Neuronal stem cell (in vitro differentiated cells): ENCODE data around the gene MED25.
A peak's percentile ranks its signal among the peaks of the same experiment; 100 is the strongest.

Source experiments
- DNase-seq: peaks from one replicate; pipeline ENCODE4 v3.0.0-alpha.2; 2013; ENCODE audit warnings: low spot score
- H2AFZ ChIP-seq: one replicate; pipeline ENCODE4 v1.6.1; 2013; ENCODE audit warnings: mild to moderate bottlenecking, low read length, inconsistent platforms
- H2AK5ac ChIP-seq: 2 replicates; pipeline ENCODE4 v1.6.1; 2013; ENCODE audit warnings: low read depth, mild to moderate bottlenecking, inconsistent platforms, low read length, moderate library complexity, mixed read lengths
- H2BK120ac ChIP-seq: 2 replicates; pipeline ENCODE4 v1.6.1; 2013; ENCODE audit warnings: low read depth, mild to moderate bottlenecking, inconsistent platforms, low read length, moderate library complexity, mixed read lengths
- H2BK12ac ChIP-seq: one replicate; pipeline ENCODE4 v1.6.1; 2013; ENCODE audit warnings: low read length, inconsistent platforms
- H2BK15ac ChIP-seq: 2 replicates; pipeline ENCODE4 v1.6.1; 2013; ENCODE audit warnings: mild to moderate bottlenecking, low read length, inconsistent platforms, mixed read lengths
- H2BK5ac ChIP-seq: one replicate; pipeline ENCODE4 v1.6.1; 2013; ENCODE audit warnings: inconsistent platforms, mild to moderate bottlenecking, low read length, moderate library complexity
- H3K14ac ChIP-seq: one replicate; pipeline ENCODE4 v1.6.1; 2013; ENCODE audit warnings: low read length, inconsistent platforms
- H3K18ac ChIP-seq: 2 replicates; pipeline ENCODE4 v1.6.1; 2013; ENCODE audit warnings: low read length, inconsistent platforms
- H3K23ac ChIP-seq: 2 replicates; pipeline ENCODE4 v1.6.1; 2013; ENCODE audit warnings: low read depth, mild to moderate bottlenecking, mixed read lengths, low read length, inconsistent platforms; ENCODE audit not compliant: poor library complexity
- H3K27ac ChIP-seq: replicated peaks from 3 replicates; pipeline ENCODE4 v1.5.1; 2013; ENCODE audit warnings: low read length, inconsistent platforms
- H3K27me3 ChIP-seq, 3 experiments: 2 replicates each; pipeline ENCODE4 v1.6.1; 2013; ENCODE audit warnings: low read length in 3 of 3, mild to moderate bottlenecking in 2 of 3, inconsistent platforms in 1 of 3, low read depth in 1 of 3, mixed read lengths in 1 of 3, moderate library complexity in 1 of 3; ENCODE audit not compliant: control insufficient read depth in 3 of 3, insufficient read depth in 3 of 3
- H3K36me3 ChIP-seq, 2 donors: replicated peaks in 1 of 2; 2 replicates each; pipeline ENCODE4 v1.6.1; 2013; ENCODE audit warnings: low read length in 2 of 2; ENCODE audit not compliant: control insufficient read depth in 2 of 2, insufficient read depth in 2 of 2
- H3K4ac ChIP-seq: 2 replicates; pipeline ENCODE4 v1.6.1; 2013; ENCODE audit warnings: inconsistent platforms, mild to moderate bottlenecking, low read length, moderate library complexity
- H3K4me1 ChIP-seq, 2 donors: 1 replicate in 1 of 2; 2 replicates in 1 of 2; pipeline ENCODE4 v1.6.1; 2013; ENCODE audit warnings: low read length in 2 of 2, low read depth in 1 of 2; ENCODE audit not compliant: control insufficient read depth in 2 of 2, insufficient read depth in 1 of 2
- H3K4me2 ChIP-seq: one replicate; pipeline ENCODE4 v1.6.1; 2013; ENCODE audit warnings: mild to moderate bottlenecking, low read length, inconsistent platforms; ENCODE audit not compliant: insufficient read depth, poor library complexity, severe bottlenecking
- H3K4me3 ChIP-seq, 2 donors: 2 replicates each; pipeline ENCODE4 v1.5.1; 2013; ENCODE audit warnings: low read length in 2 of 2, mild to moderate bottlenecking in 2 of 2, inconsistent platforms in 1 of 2, moderate library complexity in 1 of 2
- H3K79me1 ChIP-seq: one replicate; pipeline ENCODE4 v1.6.1; 2013; ENCODE audit warnings: low read depth, mild to moderate bottlenecking, inconsistent platforms, low read length, moderate library complexity
- H3K9ac ChIP-seq: one replicate; pipeline ENCODE4 v1.6.1; 2013; ENCODE audit warnings: mild to moderate bottlenecking, low read depth, low read length, inconsistent platforms; ENCODE audit not compliant: poor library complexity
- H3K9me3 ChIP-seq, 2 donors: replicated peaks in 1 of 2; 2 replicates each; pipeline versions ENCODE3 to v1.6.1; 2013; ENCODE audit warnings: low read length in 2 of 2, mild to moderate bottlenecking in 2 of 2, inconsistent platforms in 1 of 2, low read depth in 1 of 2, mixed read lengths in 1 of 2, moderate library complexity in 1 of 2; ENCODE audit not compliant: control insufficient read depth in 2 of 2, insufficient read depth in 1 of 2
- H4K8ac ChIP-seq: one replicate; pipeline ENCODE4 v1.6.1; 2013; ENCODE audit warnings: low read depth, mild to moderate bottlenecking, inconsistent platforms, low read length, moderate library complexity
- H4K91ac ChIP-seq: one replicate; pipeline ENCODE4 v1.6.1; 2013; ENCODE audit warnings: low read length, low read depth, mild to moderate bottlenecking, inconsistent platforms; ENCODE audit not compliant: poor library complexity
- WGBS, 2 donors: extraction: QIAGEN DNeasy Blood & Tissue Kit; methylation state at CpG; one replicate each; pipeline ENCODE4 v1.1.7; 2013; ENCODE audit warnings: missing lambda C conversion rate in 2 of 2, mixed read lengths in 1 of 2; ENCODE audit not compliant: insufficient read length in 2 of 2, insufficient replicate concordance in 1 of 2; ENCODE audit errors: extremely low coverage in 2 of 2; 5-methylcytosine and 5-hydroxymethylcytosine counted together

MED25 gene

DNA sequence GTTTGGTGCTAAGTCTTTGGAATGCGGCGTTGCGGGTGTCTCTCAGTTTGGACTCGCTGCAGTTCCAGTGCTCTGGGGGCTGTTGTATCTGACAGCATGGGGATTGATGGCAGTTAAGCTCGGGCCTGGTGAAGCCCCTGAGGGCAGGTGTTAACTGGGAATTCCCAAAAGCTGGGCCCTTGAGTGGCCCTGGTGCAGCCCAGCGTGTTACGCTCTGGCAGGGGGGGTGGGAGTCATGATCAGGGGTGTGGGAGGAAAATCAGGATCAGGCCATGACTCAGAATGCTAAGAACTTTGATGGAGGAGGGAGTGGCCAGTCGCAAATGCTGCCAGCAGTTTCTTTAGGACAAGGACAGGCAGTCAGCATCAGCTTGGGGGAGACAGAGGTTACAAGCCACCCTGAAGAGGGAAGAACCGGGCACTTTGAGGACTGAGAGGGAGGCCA, 31.7 kb upstream of the MED25 start:
- peaks cover 9% of the 10 kb centered on the region for H3K79me1 ChIP-seq
- no peak overlapping the region for H3K18ac ChIP-seq
- H4K8ac ChIP-seq: no peak overlapping the region
- peak overlapping the region; percentile 40 for H3K9ac ChIP-seq
- no peak overlapping the region for H2BK120ac ChIP-seq
- H2BK12ac ChIP-seq: no peak overlapping the region
- peaks cover 0 to 5% of the 10 kb centered on the region in 2 donors for H3K9me3 ChIP-seq
- H3K14ac ChIP-seq: no peak overlapping the region
- no peak overlapping the region for H3K27ac ChIP-seq
- H3K23ac ChIP-seq: no peak overlapping the region
- H3K4me3 ChIP-seq: no peak overlapping the region
- no peaks in the 10 kb centered on the region for H3K27me3 ChIP-seq
- H2BK15ac ChIP-seq: no peak overlapping the region
- no CpG with 5 or more reads among the region's 9 CpGs for WGBS, 2 donors
- H2AFZ ChIP-seq: no peak overlapping the region
- H2AK5ac ChIP-seq: no peak overlapping the region
- no peak overlapping the region for H4K91ac ChIP-seq
- no peak overlapping the region for H2BK5ac ChIP-seq
- H3K4ac ChIP-seq: no peak overlapping the region
- H3K36me3 ChIP-seq: peaks cover 35 to 76% of the 10 kb centered on the region in 2 donors
- H3K4me2 ChIP-seq: no peak overlapping the region
- no peaks in the 10 kb centered on the region for H3K4me1 ChIP-seq
- no peak for DNase-seq

- Histone ChIP-seq H3K79me1 (peaks cover 9% of the 10 kb centered on the region), H3K23ac (no peak overlapping the region), H3K14ac (no peak overlapping the region), H2BK120ac (no peak overlapping the region), H3K4ac (no peak overlapping the region), H3K4me1 (no peaks in the 10 kb centered on the region), H3K27ac (no peak overlapping the region), H4K91ac (no peak overlapping the region), H3K36me3 (peaks cover 36 to 79% of the 10 kb centered on the region in 2 donors), H2BK15ac (no peak overlapping the region), H3K9ac (no peak overlapping the region), H3K9me3 (peaks cover 0 to 5% of the 10 kb centered on the region in 2 donors), H4K8ac (no peak overlapping the region), H2BK5ac (no peak overlapping the region), H3K18ac (no peak overlapping the region), H2BK12ac (no peak overlapping the region), H2AK5ac (no peak overlapping the region), H3K27me3 (no peaks in the 10 kb centered on the region), H2AFZ (no peak overlapping the region), H3K4me2 (no peak overlapping the region), H3K4me3 (no peak overlapping the region)
- no peak for DNase-seq
- WGBS, 2 donors: no CpG with 5 or more reads among the region's 5 CpGs
Observed at GRCh38 chr19:49787746-49788145, 30.3 kb upstream of the MED25 start.

GRCh38 chr19:49788857-49789256, 29.2 kb upstream of the MED25 start:
- Histone ChIP-seq H3K9me3 (peaks cover 0 to 5% of the 10 kb centered on the region in 2 donors), H3K27me3 (no peaks in the 10 kb centered on the region), H3K4ac (no peak overlapping the region), H2BK5ac (peak overlapping the region; percentile 53), H3K27ac (no peak overlapping the region), H2BK15ac (no peak overlapping the region), H2AK5ac (no peak overlapping the region), H3K4me2 (no peak overlapping the region), H2BK12ac (no peak overlapping the region), H3K18ac (no peak overlapping the region), H3K4me3 (no peak overlapping the region), H3K9ac (no peak overlapping the region), H3K23ac (peak overlapping the region; percentile 85), H4K91ac (no peak overlapping the region), H3K36me3 (peaks cover 35 to 77% of the 10 kb centered on the region in 2 donors), H3K14ac (no peak overlapping the region), H2AFZ (no peak overlapping the region), H3K79me1 (peaks cover 9% of the 10 kb centered on the region), H4K8ac (peak overlapping the region; percentile 48), H2BK120ac (no peak overlapping the region), H3K4me1 (no peaks in the 10 kb centered on the region)
- whole genome bisulfite sequencing, 2 donors: no CpG with 5 or more reads among the region's 10 CpGs
- DNase-seq: no peak

DNA sequence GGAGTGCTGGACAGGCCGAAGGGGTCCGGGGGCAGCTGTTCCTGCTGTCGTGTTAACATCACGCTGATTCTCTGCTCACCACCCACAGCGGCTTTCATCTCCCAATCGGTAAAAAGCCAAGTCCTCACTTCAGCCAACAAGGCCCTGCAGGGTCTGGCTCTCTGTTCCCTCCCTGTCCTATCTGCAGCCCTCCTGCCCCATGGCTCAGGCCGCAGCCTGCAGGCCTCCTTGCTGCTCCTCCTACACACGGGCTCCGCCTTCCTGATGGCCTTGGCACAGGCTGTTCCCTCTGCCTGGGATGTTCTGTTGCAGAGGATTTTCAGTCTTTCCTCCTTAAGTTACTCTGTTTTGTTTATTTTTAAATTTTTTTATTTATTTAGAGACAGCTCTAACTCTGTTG, 27.2 kb upstream of the MED25 start:
- peaks cover 44 to 78% of the 10 kb centered on the region in 2 donors for H3K36me3 ChIP-seq

More for the DNA sequence above, 27.2 kb upstream of the MED25 start:
- no peak overlapping the region for H3K27ac ChIP-seq
- H2BK5ac ChIP-seq: no peak overlapping the region
- no peak overlapping the region for H2BK15ac ChIP-seq
- no peak overlapping the region for H2AK5ac ChIP-seq
- no peak overlapping the region for H3K18ac ChIP-seq
- H3K14ac ChIP-seq: no peak overlapping the region
- no peak overlapping the region for H3K4me2 ChIP-seq
- DNase-seq: no peak
- no peak overlapping the region for H3K9ac ChIP-seq
- H4K91ac ChIP-seq: no peak overlapping the region
- no CpG with 5 or more reads among the region's 9 CpGs for WGBS, 2 donors
- no peak overlapping the region for H2BK120ac ChIP-seq
- no peak overlapping the region for H3K4me3 ChIP-seq
- H3K9me3 ChIP-seq: peaks cover 0 to 5% of the 10 kb centered on the region in 2 donors
- H2BK12ac ChIP-seq: no peak overlapping the region
- peaks cover 11% of the 10 kb centered on the region for H3K79me1 ChIP-seq
- no peak overlapping the region for H2AFZ ChIP-seq
- H3K27me3 ChIP-seq: no peaks in the 10 kb centered on the region
- H3K4me1 ChIP-seq: no peaks in the 10 kb centered on the region
- H4K8ac ChIP-seq: no peak overlapping the region
- no peak overlapping the region for H3K23ac ChIP-seq
- H3K4ac ChIP-seq: no peak overlapping the region
